Esophagus squamous epithelium (tissue), 4 donors: ENCODE measurements around the gene PODXL.

Source experiments
- CTCF ChIP-seq, 6 experiments: fragments of 450-650 bp in 4 of 6; fragments of 200-600 bp in 2 of 6; sonication (generic) in 2 of 6; IDR thresholded peaks; one replicate each; pipeline ENCODE4 v1.5.1; 2016 to 2019; ENCODE audit warnings: antibody characterized with exemption in 6 of 6, mild to moderate bottlenecking in 4 of 6, moderate library complexity in 4 of 6
- POLR2A ChIP-seq, 4 donors: fragments of 450-650 bp; IDR thresholded peaks; one replicate each; pipeline ENCODE4 v1.6.1; 2017; ENCODE audit warnings: antibody characterized with exemption in 4 of 4, mild to moderate bottlenecking in 4 of 4, moderate library complexity in 3 of 4

GRCh38 chr7:131586759-131587158, 30.3 kb upstream of the PODXL start:
- TF ChIP-seq CTCF (IDR thresholded peaks at IDR 0.05) (no peak), POLR2A (IDR thresholded peaks at IDR 0.05) (no peak)
